ENCODE data around the gene ZSCAN5B. TPM values are rescaled to one million over a fixed set of nuclear protein-coding genes. Genes with fewer than 3 reads are reported as not detected.

ZSCAN5B gene
- total RNA-seq, 1 donor from 2014 or later: not detected

GRCh38 chr19:56162258-56162657 lies 35.3 kb downstream of the ZSCAN5B start:
- H3K4me3 ChIP-seq: no peak overlapping the region
- peaks cover 0 to 23% of the 10 kb centered on the region in 2 donors for H3K36me3 ChIP-seq
- TF ChIP-seq POLR2AphosphoS5 (IDR thresholded peaks at IDR 0.05; ENCODE audit: insufficient read depth in 1 of 2, low read depth in 1 of 2) (no peak), POLR2A (IDR thresholded peaks at IDR 0.05) (no peak), CTCF (IDR thresholded peaks at IDR 0.05) (no peak)
- intact Hi-C loops (cut with DNase I): loop anchor here (5.0 kb wide), 1 partner anchor 70 kb away; no protein-coding TSS in a partner anchor
- H3K4me1 ChIP-seq: no peaks in the 10 kb centered on the region
- no peaks in the 10 kb centered on the region for H3K27me3 ChIP-seq
- no peak overlapping the region for H3K27ac ChIP-seq
- H3K9me3 ChIP-seq: no peaks in the 10 kb centered on the region
- no peak for DNase-seq (ENCODE audit: extremely low spot score in 2 of 2)

GRCh38 chr19:56161534-56161933 lies 36.0 kb downstream of the ZSCAN5B start:
- intact Hi-C loops (cut with DNase I): loop anchor here (5.0 kb wide), 1 partner anchor 69 kb away; no protein-coding TSS in a partner anchor
- TF ChIP-seq POLR2AphosphoS5 (IDR thresholded peaks at IDR 0.05; ENCODE audit: insufficient read depth in 1 of 2, low read depth in 1 of 2): no peak
- no peak for TF ChIP-seq POLR2A (IDR thresholded peaks at IDR 0.05)
- TF ChIP-seq CTCF (IDR thresholded peaks at IDR 0.05): no peak
- Histone ChIP-seq H3K36me3 (peaks cover 0 to 23% of the 10 kb centered on the region in 2 donors), H3K4me1 (no peaks in the 10 kb centered on the region), H3K9me3 (no peaks in the 10 kb centered on the region), H3K4me3 (no peak overlapping the region), H3K27ac (no peak overlapping the region), H3K27me3 (no peaks in the 10 kb centered on the region)
- DNase-seq (ENCODE audit: extremely low spot score in 2 of 2): no peak

GRCh38 chr19:56159622-56160271 lies 37.8 kb downstream of the ZSCAN5B start:
- intact Hi-C loops (cut with DNase I): loop anchor here (5.0 kb wide), 1 partner anchor 67 kb away; no protein-coding TSS in a partner anchor
- H3K9me3 ChIP-seq: no peaks in the 10 kb centered on the region
- no peak for DNase-seq (ENCODE audit: extremely low spot score in 2 of 2)
- no peak overlapping the region for H3K4me3 ChIP-seq
- H3K27ac ChIP-seq: no peak overlapping the region
- no peaks in the 10 kb centered on the region for H3K27me3 ChIP-seq
- no peaks in the 10 kb centered on the region for H3K4me1 ChIP-seq
- TF ChIP-seq POLR2A (IDR thresholded peaks at IDR 0.05): no peak
- TF ChIP-seq POLR2AphosphoS5 (IDR thresholded peaks at IDR 0.05; ENCODE audit: insufficient read depth in 1 of 2, low read depth in 1 of 2): no peak
- no peak for TF ChIP-seq CTCF (IDR thresholded peaks at IDR 0.05)
- peaks cover 0 to 24% of the 10 kb centered on the region in 2 donors for H3K36me3 ChIP-seq

- intact Hi-C loops (cut with DNase I): no loop called here
- H3K36me3 ChIP-seq: peaks cover 0 to 26% of the 10 kb centered on the region in 2 donors
Observed at GRCh38 chr19:56159009-56159559, 38.5 kb downstream of the ZSCAN5B start.

More at GRCh38 chr19:56159009-56159559, 38.5 kb downstream of the ZSCAN5B start:
- no peak for TF ChIP-seq CTCF (IDR thresholded peaks at IDR 0.05)
- TF ChIP-seq POLR2AphosphoS5 (IDR thresholded peaks at IDR 0.05; ENCODE audit: insufficient read depth in 1 of 2, low read depth in 1 of 2): no peak
- no peak for TF ChIP-seq POLR2A (IDR thresholded peaks at IDR 0.05)
- H3K4me1 ChIP-seq: no peaks in the 10 kb centered on the region
- no peaks in the 10 kb centered on the region for H3K9me3 ChIP-seq
- H3K27ac ChIP-seq: no peak overlapping the region
- H3K4me3 ChIP-seq: no peak overlapping the region
- no peak for DNase-seq (ENCODE audit: extremely low spot score in 2 of 2)
- no peaks in the 10 kb centered on the region for H3K27me3 ChIP-seq
